Esophagus muscularis mucosa (tissue), 3 donors: ENCODE data around the gene ZNF442.

Source experiments
- POLR2A ChIP-seq: fragments of 450-650 bp; IDR thresholded peaks from one replicate; pipeline ENCODE4 v1.6.1; 2017; ENCODE audit warnings: antibody characterized with exemption, moderate library complexity, mild to moderate bottlenecking, low read depth
- TF ChIP-seq, protein P1 (sequence below), 3 experiments: fragments of 200-600 bp in 2 of 3; fragments of 450-650 bp in 1 of 3; sonication (generic) in 2 of 3; IDR thresholded peaks; one replicate each; pipeline ENCODE4 v1.5.1; 2017 to 2019; ENCODE audit warnings: antibody characterized with exemption in 3 of 3, mild to moderate bottlenecking in 2 of 3, moderate library complexity in 1 of 3

- TF ChIP-seq, protein P1, sequence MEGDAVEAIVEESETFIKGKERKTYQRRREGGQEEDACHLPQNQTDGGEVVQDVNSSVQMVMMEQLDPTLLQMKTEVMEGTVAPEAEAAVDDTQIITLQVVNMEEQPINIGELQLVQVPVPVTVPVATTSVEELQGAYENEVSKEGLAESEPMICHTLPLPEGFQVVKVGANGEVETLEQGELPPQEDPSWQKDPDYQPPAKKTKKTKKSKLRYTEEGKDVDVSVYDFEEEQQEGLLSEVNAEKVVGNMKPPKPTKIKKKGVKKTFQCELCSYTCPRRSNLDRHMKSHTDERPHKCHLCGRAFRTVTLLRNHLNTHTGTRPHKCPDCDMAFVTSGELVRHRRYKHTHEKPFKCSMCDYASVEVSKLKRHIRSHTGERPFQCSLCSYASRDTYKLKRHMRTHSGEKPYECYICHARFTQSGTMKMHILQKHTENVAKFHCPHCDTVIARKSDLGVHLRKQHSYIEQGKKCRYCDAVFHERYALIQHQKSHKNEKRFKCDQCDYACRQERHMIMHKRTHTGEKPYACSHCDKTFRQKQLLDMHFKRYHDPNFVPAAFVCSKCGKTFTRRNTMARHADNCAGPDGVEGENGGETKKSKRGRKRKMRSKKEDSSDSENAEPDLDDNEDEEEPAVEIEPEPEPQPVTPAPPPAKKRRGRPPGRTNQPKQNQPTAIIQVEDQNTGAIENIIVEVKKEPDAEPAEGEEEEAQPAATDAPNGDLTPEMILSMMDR (IDR thresholded peaks at IDR 0.05) = no peak
- no peak for TF ChIP-seq POLR2A
Measured at GRCh38 chr19:12364391-12365235, 870 bp downstream of the ZNF442 start.
